Measurements from ENCODE around the gene LRRC4C.
"Not testable (repeated sequence)": the region's sequence is repeated elsewhere in the genome, so short reads cannot be mapped to it uniquely, and the experiment has no call there.

The LRRC4C gene

DNA sequence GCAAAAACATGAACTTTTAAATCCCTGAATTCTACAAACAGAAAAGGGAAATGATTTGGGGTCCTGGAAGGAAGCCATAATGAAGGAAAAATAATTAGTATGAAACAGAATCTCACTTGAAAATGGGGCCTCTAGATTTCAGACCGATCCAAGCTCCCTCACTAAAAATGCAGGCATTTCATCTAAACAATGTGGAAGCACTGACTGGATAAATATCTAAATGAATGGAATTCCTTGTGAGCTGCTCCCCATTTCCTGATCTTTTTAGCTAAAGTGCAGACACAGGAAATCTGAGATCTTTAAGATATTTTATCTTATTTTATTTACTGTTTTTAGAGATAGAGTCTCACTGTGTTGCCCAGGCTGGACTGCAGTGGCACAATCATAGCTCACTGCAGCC, 1255.8 kb downstream of the LRRC4C start:
- no peak for DNase-seq

DNA sequence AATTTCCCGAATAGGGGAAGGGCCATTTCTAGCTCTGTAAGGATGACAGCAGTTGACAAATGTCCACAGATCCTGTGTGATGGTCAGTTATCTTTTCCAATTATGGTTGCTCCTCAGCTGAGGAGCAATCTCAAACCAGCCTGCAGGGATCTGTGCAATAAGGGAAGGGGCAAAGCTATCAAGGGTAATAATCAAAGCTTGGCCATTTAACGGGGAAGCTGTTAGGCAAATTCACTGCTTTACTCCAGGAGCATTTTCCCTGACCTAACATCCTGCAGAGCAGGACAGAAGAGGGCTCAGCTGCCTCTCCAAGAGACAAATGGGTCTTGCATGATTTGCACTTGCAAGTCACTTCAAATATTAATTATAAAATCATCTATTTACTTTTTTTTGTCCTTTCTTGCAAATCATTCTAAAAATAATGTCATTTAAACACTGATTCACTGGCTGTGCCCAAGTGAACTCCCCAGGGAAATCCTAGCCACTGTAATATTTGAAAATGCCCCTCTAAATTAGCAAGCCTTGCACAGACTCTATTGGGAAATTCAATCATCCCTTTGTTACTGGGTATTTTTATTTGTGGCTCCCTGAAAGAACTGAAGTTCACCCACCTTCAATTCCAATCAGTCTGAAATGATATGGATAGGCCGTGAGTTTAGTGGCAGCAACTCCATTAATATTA, 1256.7 kb downstream of the LRRC4C start:
- DNase-seq: no peak

DNA sequence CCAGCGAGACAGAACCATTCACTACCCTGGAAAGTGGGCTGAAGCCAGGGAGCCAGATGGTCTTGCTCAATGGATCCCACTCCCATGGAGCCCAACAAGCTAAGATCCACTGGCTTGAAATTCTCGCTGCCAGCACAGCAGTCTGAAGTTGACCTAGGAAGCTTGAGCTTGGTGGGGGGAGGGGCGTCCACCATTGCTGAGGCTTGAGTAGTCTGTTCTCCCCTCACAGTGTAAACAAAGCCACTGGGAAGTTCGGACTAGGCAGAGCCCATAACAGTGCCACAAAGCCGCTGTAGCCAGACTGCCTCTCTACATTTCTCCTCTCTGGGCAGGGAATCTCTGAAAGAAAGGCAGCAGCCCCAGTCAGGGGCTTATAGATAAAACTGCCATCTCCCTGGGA, 1266.9 kb downstream of the LRRC4C start:
- DNase-seq: not testable (repeated sequence)

DNA sequence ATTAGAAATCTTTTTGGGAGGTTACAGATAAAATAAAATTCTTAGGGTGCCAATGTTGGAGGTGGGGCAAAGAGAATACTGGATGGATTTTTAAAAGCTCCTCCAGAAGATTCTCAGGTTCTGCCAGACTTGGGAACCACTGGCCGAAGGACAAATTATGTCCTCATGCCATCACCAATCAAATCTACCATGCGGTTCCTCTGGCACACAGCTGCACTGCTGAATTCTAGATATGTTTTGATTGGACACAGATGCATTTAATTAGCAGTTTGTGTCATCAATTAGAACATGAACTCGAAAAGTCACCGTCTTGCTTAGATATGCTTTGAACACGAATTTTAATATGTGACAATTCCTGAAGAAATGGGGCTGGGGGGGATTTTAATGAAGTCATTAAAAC, 1269.2 kb downstream of the LRRC4C start:
- DNase-seq: no peak

DNA sequence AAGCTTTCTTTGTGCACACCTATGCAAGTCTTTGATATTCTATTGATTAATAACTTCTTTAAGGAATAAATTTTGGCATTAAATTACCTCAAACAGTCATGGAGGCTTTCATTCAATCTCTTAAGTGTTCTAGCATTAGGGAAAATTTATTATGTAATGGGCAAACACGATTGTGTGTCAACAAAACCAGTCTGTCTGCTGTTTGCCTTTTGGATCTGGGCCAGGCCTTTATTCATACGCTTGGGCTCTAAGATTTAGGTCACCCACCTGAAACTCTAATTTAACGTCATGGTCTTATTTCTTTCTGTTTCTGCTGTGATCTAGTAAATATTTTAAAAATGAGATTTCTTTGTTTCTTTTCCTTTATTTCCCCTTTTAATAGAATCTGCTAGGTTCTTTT, 1270.6 kb downstream of the LRRC4C start:
- DNase-seq: no peak

DNA sequence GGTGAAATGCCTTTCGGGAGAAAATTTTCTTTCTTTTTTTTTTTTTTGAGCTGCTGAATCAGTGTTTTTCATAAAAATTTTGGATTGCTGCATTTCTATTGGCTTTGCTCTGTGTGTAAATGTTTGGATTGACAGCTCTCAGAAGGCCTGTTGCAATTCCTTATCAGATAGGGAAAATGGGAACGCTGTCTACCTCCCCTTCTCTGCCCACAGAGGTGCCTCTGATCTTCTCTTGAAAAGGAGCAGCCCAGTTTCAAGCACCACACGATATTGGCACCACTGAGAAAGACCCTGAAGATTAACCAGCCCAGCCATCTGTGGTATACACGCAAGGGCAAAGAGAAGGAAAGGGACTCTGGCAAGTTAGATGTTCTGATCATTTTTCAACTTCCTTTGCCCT, 1272.2 kb downstream of the LRRC4C start:
- DNase-seq: no peak

DNA sequence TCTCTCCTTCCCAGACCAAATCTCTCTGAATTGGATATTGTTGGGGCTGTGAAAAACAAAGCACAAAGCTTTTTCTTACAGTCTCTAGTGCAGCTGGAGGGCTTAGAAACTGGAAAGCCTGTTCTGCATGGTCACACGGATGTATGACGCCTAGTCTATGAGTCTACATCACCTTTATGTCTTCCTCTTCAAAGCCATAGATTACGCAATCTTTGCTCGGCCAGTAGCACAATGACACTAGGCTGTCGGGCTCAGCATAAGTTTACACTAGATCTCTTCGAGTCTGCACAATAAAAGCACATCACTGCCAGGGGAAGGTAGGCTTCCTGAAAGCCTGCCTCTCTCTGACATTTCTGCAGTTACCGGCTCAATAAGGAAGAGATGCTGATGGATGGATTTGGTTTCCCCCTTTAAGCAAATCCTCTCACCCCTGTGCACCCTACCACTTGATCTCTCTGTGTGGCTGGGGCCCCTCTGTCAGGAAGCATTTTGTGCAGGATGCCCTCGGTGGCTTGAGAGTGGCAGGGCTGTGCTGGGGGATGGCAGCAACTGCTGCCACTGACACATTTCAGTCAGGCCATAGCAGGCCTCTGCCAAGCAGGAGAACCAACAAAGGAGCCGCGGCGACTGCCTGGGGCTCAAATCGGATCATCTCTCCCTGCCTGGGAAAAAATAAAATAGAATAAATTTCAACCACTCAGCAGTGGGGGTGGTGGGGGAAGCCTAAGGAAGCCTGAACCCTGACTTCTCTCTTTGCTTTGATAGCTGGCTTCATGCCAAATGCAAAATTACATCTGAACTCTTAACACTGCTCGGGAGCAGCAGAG, 1272.8 kb downstream of the LRRC4C start:
- no peak for DNase-seq

DNA sequence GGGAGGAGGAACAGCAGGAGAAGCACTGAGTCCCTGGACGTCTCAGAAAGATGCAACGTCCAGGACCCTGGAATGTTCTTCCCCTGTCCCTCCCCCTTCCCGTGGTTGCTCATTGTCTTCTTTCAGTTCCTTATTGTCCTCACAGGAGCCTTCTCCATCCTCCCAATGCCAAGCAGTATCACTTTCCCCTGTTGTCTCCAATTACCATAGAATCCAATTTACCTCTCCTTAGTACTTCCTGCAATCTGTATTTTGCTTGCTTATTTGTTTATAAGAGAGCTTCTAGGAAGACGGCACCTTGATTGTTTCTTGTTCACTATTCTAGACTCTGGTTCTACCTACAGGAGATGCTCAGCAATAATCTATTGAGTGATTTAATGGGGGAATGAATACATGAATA, 1273.7 kb downstream of the LRRC4C start:
- no peak for DNase-seq

DNA sequence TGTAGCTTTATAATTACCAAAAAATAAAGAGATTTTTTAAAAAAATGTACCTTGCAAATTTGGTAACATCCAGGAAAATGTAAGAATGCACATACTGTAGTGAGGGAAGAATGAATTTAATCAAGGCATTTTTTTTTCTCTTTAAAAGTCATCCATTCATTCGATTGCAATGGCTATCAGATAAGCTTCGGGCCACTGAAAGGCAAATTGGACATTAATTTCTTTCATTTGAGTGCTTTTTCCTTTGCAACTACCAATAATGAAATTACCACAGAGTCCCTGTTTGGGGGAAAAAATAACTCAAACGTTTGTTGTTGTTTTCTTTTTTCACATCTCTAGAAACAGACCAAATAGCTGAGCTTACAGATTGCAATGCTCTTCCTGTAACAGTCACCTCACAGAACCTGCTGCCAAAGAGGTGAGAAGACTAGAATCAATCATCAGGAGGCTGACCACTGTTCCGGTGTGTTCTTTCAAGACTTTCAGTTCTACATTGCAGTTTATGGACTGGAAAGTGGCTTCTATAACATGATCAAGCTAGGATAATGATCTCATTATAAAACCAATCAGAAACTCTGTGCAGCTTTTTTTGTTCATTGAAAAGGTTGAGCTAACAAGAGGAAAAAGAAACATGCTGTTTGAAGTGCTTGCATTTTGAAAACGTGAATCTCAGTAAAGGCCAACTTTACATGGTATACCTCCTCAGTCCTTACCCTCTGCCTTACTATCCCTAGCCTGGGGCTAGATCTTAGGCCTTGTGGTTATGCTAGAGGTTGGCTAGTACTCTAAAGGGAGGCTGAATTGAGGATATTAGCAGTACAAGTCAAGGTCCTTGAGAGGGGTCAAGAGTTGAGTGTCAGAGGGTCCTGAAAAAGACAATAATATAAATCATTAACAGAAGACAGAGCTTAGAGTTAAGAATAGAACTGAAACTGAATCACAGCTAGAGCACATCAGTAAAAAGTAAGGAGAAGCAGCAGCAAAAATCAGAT, 1276.1 kb downstream of the LRRC4C start:
- no peak for DNase-seq

DNA sequence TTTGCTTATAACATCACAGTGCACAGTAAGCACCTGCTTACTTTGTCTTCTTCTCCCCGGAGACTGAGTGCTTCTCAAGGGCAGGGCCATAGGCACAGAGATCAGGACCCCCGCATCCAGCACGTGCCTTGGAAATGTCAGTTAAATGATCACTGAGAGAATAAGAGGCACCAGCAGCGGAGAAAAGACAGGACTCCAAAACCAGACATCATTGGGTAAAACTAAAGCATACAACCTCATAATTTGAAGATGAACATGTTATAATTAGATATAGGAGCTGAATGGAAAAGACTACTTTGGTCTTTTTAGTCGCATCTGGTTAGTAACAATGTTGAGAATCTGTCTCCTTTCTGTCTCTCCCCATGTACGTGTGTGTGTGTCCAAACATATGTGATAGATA, 1279.9 kb downstream of the LRRC4C start:
- no peak for DNase-seq

DNA sequence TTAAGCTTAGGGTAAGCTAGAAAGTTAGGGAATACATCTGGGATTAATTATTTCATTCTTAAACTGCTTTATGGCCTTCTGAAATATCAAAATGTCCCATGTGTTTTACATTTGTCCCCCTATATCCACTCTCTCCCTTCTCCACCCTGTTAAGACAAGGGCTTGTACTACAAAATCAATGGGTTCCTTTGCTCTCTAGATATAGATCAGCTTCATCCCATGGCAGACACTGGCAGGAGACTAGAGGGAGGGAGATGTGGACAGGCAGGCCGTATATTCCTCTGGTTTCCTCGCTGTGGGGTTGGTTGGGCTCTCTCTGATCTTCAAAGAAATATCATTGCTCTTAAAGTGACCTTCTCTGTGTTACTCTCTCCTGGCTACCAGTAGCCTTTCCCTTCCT, 1281.0 kb downstream of the LRRC4C start:
- no peak for DNase-seq

DNA sequence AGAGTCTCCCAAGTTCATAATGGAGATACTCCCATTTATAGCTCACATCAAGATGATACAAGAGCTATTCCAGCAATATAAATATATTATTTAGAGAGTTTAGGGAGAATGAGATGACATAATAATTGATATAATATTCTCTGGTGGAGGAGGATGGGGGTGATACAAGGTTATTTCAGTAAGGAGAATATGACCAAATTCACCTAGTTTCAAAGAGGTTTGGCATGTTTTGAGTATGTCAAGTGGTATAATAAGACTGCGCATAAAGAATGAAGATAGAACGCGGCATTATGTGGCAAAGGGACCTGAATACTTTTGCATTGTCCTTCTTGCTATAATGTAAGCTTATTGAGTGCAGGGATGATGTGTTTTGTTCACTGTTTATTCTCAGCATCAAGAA, 1283.5 kb downstream of the LRRC4C start:
- DNase-seq: no peak

DNA sequence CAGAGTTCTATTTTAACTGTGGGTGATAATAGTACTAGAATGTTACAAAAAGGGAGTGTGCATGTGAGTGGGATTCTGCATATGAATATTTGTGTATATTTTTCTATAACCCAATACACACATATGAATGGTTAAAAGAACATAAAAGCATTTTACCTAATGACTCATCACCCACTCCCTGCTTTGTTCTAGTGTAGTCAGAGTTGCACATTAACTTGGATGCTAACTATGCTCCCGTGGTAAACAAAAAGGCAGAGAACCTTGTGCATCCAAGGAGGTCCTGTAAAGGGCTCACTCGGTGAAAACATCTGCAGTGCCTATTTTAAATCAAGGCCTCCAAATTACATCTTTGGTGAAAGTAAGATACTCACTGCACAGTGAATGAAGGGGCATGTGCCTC, 1289.4 kb downstream of the LRRC4C start:
- no peak for DNase-seq

DNA sequence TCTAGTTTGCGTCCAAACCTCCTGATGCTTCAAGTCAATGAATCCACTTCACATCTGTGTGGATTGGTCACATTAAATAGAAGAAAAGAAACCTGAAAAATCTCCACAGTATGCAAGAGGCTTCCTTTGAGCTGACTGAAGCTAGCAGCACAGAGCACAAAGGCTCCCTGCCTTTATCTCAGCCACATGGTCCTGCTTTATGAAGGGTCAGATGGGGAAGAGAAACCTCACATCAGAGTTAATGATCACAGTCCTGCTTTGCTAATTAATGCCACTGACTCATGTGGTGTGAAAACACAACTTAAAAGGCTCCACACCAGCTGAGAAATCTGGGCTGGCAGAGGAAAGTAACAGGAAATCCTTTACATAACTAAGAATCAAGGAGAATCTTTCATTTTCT, 1291.0 kb downstream of the LRRC4C start:
- DNase-seq: no peak

DNA sequence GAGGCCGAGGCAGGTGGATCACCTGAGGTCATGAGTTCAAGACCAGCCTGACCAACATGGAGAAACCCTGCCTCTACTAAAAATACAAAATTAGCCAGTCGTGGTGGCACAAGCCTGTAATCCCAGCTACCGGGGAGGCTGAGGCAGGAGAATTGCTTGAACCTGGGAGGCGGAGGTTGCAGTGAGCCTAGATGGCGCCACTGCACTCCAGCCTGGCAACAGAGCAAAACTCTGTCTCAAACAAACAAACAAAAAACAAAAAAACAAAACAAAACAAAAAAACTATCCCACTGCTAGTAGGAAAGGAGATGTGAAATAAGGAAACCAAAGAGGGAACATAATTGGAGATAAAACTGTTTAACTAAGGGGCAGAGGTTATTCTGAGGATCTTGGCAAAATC, 1291.6 kb downstream of the LRRC4C start:
- DNase-seq: not testable (repeated sequence)

DNA sequence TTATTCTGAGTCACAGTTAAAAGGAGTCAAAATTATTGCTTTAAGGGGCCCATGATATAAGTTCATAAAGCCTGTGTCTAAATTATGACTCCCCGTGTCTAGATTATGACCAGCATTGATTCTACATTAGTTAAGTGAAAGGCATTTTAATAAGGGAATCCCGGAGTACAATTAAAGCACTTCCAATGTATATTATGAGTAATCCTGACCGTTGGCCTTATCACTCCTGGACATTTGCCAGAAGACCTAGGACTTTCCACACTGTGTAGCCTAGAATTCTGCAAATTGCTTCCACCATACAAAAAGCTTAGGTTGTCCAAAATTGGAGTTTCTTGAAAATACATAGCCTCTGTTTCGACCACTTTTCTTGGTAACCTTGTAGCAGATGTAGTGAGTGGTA, 1292.6 kb downstream of the LRRC4C start:
- no peak for DNase-seq

DNA sequence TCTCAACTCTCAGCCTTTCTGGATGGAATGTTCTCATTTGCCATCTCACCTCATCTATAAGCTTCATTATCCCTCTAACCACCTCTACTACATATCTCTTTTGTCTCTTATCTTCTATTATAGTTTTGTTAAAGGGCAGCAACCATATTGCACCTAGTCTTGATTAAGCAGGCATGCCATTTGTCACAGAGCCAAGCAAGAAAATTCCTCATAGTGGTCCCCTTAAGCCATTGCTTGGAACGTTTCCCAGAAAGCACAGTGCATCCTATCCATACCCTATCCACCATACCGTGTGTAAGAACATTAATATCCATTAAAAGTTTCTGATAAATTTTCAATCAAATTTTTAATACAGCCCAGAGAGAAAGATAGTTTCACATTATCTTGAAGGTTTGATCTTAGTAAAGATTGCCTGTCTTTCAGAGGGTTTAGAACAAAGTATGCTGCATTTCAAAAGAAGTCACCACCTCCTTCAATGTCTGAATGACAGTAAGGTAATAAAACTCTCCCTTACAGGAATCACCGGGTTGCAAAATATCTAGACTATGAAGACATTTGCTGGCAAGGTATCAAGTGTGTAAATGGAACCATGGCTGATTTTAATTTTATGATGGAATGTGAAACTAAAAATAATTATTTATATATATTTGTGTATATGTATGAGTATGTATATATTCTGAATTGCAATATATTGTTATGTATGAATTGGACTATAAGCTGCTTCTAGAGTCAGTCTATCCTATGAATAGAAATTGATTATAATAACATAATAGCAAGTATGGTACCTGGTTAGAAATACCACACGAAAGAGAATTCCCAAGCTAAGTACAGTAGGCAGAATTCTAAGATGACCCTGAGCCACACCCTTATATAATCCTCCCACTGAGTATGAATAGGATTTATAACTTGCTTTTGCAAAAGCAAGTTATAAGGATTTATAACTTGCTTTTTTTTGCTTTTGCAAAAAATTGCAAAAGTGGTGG, 1296.3 kb downstream of the LRRC4C start:
- DNase-seq: no peak

DNA sequence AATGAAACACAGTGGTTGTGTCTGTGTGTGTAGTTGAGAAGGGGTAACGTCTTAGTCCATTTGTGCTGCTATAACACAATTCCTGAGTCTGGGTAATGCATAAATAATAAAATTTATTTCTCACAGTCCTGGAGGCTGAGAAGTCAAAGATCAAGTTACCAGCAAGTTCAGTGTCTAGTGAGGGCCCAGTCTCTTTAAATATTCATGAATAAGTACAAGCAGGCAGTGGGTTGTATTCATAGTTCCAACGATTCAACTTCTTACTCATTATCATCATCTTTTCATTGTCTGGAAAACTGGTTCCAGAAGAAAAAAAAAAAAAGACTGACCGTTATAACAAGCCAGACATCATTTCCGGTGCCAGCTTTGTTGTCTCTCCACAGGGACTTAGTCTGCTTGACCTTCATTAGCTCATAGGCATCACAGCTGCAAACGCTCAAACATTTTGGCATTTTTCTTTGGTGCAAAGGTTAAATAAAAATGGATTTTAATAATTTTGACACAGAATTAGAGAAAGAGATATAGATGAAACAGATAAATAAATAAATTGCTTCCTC, 1297.5 kb downstream of the LRRC4C start:
- DNase-seq: no peak

DNA sequence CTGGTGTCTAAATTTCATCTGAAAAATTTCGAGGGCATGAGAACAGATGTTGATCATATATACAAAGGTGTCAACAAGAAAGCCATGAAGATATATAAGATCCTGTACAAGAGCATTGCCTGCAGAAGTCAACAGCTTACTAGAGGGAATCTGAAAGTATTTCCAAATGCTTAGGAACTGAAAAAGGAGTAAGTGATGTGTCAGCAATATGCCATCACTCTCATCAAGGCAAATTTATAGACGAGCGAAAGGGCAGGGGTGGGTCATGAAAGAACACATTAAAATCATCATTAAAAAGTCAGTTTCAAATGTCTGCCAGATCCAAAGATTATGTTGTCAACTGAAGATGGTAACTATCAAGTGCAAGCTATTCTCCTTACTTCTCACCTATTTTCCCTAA, 1299.0 kb downstream of the LRRC4C start:
- DNase-seq: no peak

DNA sequence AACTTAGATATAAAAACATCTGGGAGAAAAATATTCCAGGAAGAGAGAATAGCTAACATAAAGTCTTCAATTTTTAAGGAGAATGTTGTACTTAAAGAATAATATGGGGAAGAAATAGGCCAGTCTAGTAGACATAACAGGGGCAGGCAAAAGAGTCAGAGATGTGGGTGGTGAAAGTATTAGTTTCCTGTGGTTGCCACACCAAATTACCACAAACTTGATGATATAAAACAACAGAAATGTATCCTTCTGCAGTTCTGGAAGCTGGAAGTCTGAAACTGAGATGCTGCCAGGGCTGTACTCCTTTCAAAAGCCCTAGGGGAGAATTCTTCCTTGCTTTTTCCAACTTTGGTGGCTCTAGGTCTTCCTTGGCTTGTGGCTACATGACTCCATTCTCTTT, 1309.7 kb downstream of the LRRC4C start:
- DNase-seq: no peak

DNA sequence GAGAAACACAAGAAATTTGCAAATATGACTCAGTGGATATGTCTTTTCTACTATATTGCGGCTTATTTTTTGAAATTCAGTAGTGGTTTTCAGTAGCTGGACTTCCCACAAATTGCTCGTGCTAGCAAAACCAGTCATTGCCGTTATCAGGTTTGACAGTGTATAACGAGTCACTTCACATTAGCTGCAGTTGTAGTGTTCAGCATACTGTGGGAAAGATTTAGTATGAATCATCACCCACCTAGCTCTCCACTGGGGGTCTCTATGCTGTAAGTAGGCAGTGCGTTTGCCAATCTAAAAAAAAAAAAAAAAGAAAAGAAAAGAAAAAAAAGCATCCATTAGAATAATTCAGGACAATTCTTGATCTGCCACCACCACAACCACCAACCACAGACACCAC, 1318.9 kb downstream of the LRRC4C start:
- no peak for DNase-seq

DNA sequence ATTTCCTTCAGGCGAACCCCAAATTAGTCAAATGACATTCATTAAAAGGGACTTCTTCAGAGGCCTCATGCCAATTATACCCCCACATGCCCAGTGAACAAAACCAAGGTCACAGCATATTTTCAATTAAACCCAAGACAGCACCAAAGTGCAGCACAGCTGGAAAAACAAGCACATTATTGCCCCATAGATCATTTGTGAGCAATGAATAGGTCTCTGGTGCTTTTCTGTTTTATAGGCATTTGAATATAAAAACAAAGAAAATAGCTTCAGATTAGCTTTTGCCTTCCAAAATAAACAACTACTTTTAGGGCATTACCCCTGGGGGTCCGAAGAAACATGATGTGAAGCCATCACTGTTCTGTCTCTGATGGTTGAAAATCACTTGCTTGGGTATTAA, 1319.9 kb downstream of the LRRC4C start:
- no peak for DNase-seq
